ENCODE results near the gene RASGRP2.
A peak's percentile ranks its signal among the peaks of the same experiment; 100 is the strongest.
"Not testable (repeated sequence)": the region's sequence is repeated elsewhere in the genome, so short reads cannot be mapped to it uniquely, and the experiment has no call there.

The RASGRP2 gene

GRCh38 chr11:64718084-64718779 lies 25.7 kb downstream of the RASGRP2 start:
- DNase-seq, result no peak

- no peak for DNase-seq
These were observed 26.7 kb downstream of the RASGRP2 start for GRCh38 chr11:64717268-64717578.

GRCh38 chr11:64716473-64717267 lies 27.3 kb downstream of the RASGRP2 start:
- no peak for DNase-seq

GRCh38 chr11:64715756-64716472 lies 28.0 kb downstream of the RASGRP2 start:
- no peak for DNase-seq

- no peak for DNase-seq
These were observed 28.8 kb downstream of the RASGRP2 start for GRCh38 chr11:64715110-64715509.

- no peak for DNase-seq
These were observed 29.3 kb downstream of the RASGRP2 start for GRCh38 chr11:64714666-64715065.

- DNase-seq, result no peak
These were observed 30.1 kb downstream of the RASGRP2 start for GRCh38 chr11:64713781-64714363.

- DNase-seq, result peak; percentile 26
These were observed 30.8 kb downstream of the RASGRP2 start for GRCh38 chr11:64713016-64713707.

- DNase-seq, result peak; percentile 26
These were observed 31.4 kb downstream of the RASGRP2 start for GRCh38 chr11:64712430-64713015.

- DNase-seq, result no peak
These were observed 32.0 kb downstream of the RASGRP2 start for GRCh38 chr11:64711956-64712362.

- no peak for DNase-seq
These were observed 32.6 kb downstream of the RASGRP2 start for GRCh38 chr11:64711138-64711955.

GRCh38 chr11:64710418-64711137 lies 33.4 kb downstream of the RASGRP2 start:
- DNase-seq, result no peak

- no peak for DNase-seq
These were observed 38.4 kb downstream of the RASGRP2 start for GRCh38 chr11:64705501-64705900.

- DNase-seq, result no peak
These were observed 40.9 kb downstream of the RASGRP2 start for GRCh38 chr11:64703048-64703447.

- DNase-seq, result not testable (repeated sequence)
These were observed 42.0 kb downstream of the RASGRP2 start for GRCh38 chr11:64701956-64702355.

GRCh38 chr11:64698427-64698826 lies 45.5 kb downstream of the RASGRP2 start:
- no peak for DNase-seq

GRCh38 chr11:64697663-64698375 lies 46.1 kb downstream of the RASGRP2 start:
- DNase-seq, result no peak

GRCh38 chr11:64696045-64696444 lies 47.9 kb downstream of the RASGRP2 start:
- no peak for DNase-seq

GRCh38 chr11:64695548-64695947 lies 48.4 kb downstream of the RASGRP2 start:
- DNase-seq, result no peak

GRCh38 chr11:64694821-64695365 lies 49.0 kb downstream of the RASGRP2 start:
- DNase-seq, result no peak
